Neuronal stem cell (in vitro differentiated cells): Measurements from ENCODE around the gene SLC18B1.

Experiments used
- DNase-seq: peaks from one replicate; pipeline ENCODE4 v3.0.0-alpha.2; 2013; ENCODE audit warnings: low spot score
- H2AFZ ChIP-seq: one replicate; pipeline ENCODE4 v1.6.1; 2013; ENCODE audit warnings: mild to moderate bottlenecking, low read length, inconsistent platforms
- H2AK5ac ChIP-seq: 2 replicates; pipeline ENCODE4 v1.6.1; 2013; ENCODE audit warnings: low read depth, mild to moderate bottlenecking, inconsistent platforms, low read length, moderate library complexity, mixed read lengths
- H2BK120ac ChIP-seq: 2 replicates; pipeline ENCODE4 v1.6.1; 2013; ENCODE audit warnings: low read depth, mild to moderate bottlenecking, inconsistent platforms, low read length, moderate library complexity, mixed read lengths
- H2BK12ac ChIP-seq: one replicate; pipeline ENCODE4 v1.6.1; 2013; ENCODE audit warnings: low read length, inconsistent platforms
- H2BK15ac ChIP-seq: 2 replicates; pipeline ENCODE4 v1.6.1; 2013; ENCODE audit warnings: mild to moderate bottlenecking, low read length, inconsistent platforms, mixed read lengths
- H2BK5ac ChIP-seq: one replicate; pipeline ENCODE4 v1.6.1; 2013; ENCODE audit warnings: inconsistent platforms, mild to moderate bottlenecking, low read length, moderate library complexity
- H3K14ac ChIP-seq: one replicate; pipeline ENCODE4 v1.6.1; 2013; ENCODE audit warnings: low read length, inconsistent platforms
- H3K18ac ChIP-seq: 2 replicates; pipeline ENCODE4 v1.6.1; 2013; ENCODE audit warnings: low read length, inconsistent platforms
- H3K23ac ChIP-seq: 2 replicates; pipeline ENCODE4 v1.6.1; 2013; ENCODE audit warnings: low read depth, mild to moderate bottlenecking, mixed read lengths, low read length, inconsistent platforms; ENCODE audit not compliant: poor library complexity
- H3K27ac ChIP-seq: replicated peaks from 3 replicates; pipeline ENCODE4 v1.5.1; 2013; ENCODE audit warnings: low read length, inconsistent platforms
- H3K27me3 ChIP-seq, 3 experiments: 2 replicates each; pipeline ENCODE4 v1.6.1; 2013; ENCODE audit warnings: low read length in 3 of 3, mild to moderate bottlenecking in 2 of 3, inconsistent platforms in 1 of 3, low read depth in 1 of 3, mixed read lengths in 1 of 3, moderate library complexity in 1 of 3; ENCODE audit not compliant: control insufficient read depth in 3 of 3, insufficient read depth in 3 of 3
- H3K36me3 ChIP-seq, 2 donors: replicated peaks in 1 of 2; 2 replicates each; pipeline ENCODE4 v1.6.1; 2013; ENCODE audit warnings: low read length in 2 of 2; ENCODE audit not compliant: control insufficient read depth in 2 of 2, insufficient read depth in 2 of 2
- H3K4ac ChIP-seq: 2 replicates; pipeline ENCODE4 v1.6.1; 2013; ENCODE audit warnings: inconsistent platforms, mild to moderate bottlenecking, low read length, moderate library complexity
- H3K4me1 ChIP-seq, 2 donors: 1 replicate in 1 of 2; 2 replicates in 1 of 2; pipeline ENCODE4 v1.6.1; 2013; ENCODE audit warnings: low read length in 2 of 2, low read depth in 1 of 2; ENCODE audit not compliant: control insufficient read depth in 2 of 2, insufficient read depth in 1 of 2
- H3K4me2 ChIP-seq: one replicate; pipeline ENCODE4 v1.6.1; 2013; ENCODE audit warnings: mild to moderate bottlenecking, low read length, inconsistent platforms; ENCODE audit not compliant: insufficient read depth, poor library complexity, severe bottlenecking
- H3K4me3 ChIP-seq, 2 donors: 2 replicates each; pipeline ENCODE4 v1.5.1; 2013; ENCODE audit warnings: low read length in 2 of 2, mild to moderate bottlenecking in 2 of 2, inconsistent platforms in 1 of 2, moderate library complexity in 1 of 2
- H3K79me1 ChIP-seq: one replicate; pipeline ENCODE4 v1.6.1; 2013; ENCODE audit warnings: low read depth, mild to moderate bottlenecking, inconsistent platforms, low read length, moderate library complexity
- H3K9ac ChIP-seq: one replicate; pipeline ENCODE4 v1.6.1; 2013; ENCODE audit warnings: mild to moderate bottlenecking, low read depth, low read length, inconsistent platforms; ENCODE audit not compliant: poor library complexity
- H3K9me3 ChIP-seq, 2 donors: replicated peaks in 1 of 2; 2 replicates each; pipeline versions ENCODE3 to v1.6.1; 2013; ENCODE audit warnings: low read length in 2 of 2, mild to moderate bottlenecking in 2 of 2, inconsistent platforms in 1 of 2, low read depth in 1 of 2, mixed read lengths in 1 of 2, moderate library complexity in 1 of 2; ENCODE audit not compliant: control insufficient read depth in 2 of 2, insufficient read depth in 1 of 2
- H4K8ac ChIP-seq: one replicate; pipeline ENCODE4 v1.6.1; 2013; ENCODE audit warnings: low read depth, mild to moderate bottlenecking, inconsistent platforms, low read length, moderate library complexity
- H4K91ac ChIP-seq: one replicate; pipeline ENCODE4 v1.6.1; 2013; ENCODE audit warnings: low read length, low read depth, mild to moderate bottlenecking, inconsistent platforms; ENCODE audit not compliant: poor library complexity
- WGBS, 2 donors: extraction: QIAGEN DNeasy Blood & Tissue Kit; methylation state at CpG; one replicate each; pipeline ENCODE4 v1.1.7; 2013; ENCODE audit warnings: missing lambda C conversion rate in 2 of 2, mixed read lengths in 1 of 2; ENCODE audit not compliant: insufficient read length in 2 of 2, insufficient replicate concordance in 1 of 2; ENCODE audit errors: extremely low coverage in 2 of 2; 5-methylcytosine and 5-hydroxymethylcytosine counted together

SLC18B1 gene

DNA sequence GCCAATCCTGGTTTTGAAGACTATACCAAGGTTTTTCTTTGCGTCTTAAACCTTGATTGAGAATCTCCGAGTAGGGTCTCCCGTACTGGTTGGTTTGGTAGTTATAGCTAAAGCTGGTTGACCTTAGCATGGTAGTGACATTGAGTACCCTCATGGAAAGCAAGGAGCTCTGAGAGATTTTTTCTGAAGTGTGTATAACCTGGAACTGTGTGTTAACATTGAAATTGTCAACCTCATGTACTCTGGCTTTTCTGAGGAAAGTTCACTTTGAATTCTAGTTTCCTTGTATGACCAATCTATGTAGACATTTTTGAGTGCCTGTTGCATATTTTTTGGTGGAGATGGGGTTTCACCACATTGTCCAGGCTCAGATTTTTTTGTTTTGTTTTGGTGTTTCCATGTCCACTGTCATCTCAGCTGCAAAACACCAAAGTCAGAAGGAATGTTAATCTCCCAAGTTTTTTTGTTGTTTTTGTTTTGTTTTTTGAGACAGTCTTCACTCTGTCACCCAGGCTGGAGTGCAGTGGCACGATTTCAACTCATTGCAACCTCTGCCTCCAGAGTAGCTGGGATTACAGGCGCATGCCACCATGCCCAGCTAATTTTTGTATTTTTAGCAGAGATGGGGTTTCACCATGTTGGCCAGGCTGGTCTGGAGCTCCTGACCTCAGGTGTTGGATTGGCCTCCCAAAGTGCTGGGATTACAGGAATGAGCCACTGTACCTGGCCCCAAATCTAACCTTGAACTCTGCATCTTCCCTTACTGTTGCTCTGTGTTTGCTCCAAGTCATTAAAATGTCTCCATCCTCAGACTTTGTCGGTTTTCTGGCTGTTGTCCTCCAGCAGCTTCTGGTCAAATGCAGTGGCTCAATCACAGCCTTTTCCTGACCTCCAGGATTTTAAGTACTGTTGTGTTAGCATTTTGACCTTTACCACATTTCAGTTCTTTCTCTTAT lies 20.2 kb upstream of the SLC18B1 start:
- Histone ChIP-seq H2BK5ac (no peak overlapping the region), H3K9me3 (no peaks in the 10 kb centered on the region), H3K4me2 (no peak overlapping the region), H2AK5ac (no peak overlapping the region), H3K23ac (no peak overlapping the region), H2AFZ (no peak overlapping the region), H2BK120ac (no peak overlapping the region), H4K91ac (no peak overlapping the region), H2BK12ac (no peak overlapping the region), H3K9ac (no peak overlapping the region), H3K27me3 (no peaks in the 10 kb centered on the region), H3K14ac (no peak overlapping the region), H2BK15ac (no peak overlapping the region), H3K4ac (no peak overlapping the region), H3K79me1 (peaks cover 3% of the 10 kb centered on the region), H3K36me3 (peaks cover 29 to 53% of the 10 kb centered on the region in 2 donors), H3K4me3 (no peak overlapping the region), H3K27ac (no peak overlapping the region), H4K8ac (no peak overlapping the region), H3K18ac (no peak overlapping the region), H3K4me1 (peaks cover 2 to 13% of the 10 kb centered on the region in 2 donors)
- no peak for DNase-seq
- WGBS, 2 donors = no CpG with 5 or more reads among the region's 6 CpGs

DNA sequence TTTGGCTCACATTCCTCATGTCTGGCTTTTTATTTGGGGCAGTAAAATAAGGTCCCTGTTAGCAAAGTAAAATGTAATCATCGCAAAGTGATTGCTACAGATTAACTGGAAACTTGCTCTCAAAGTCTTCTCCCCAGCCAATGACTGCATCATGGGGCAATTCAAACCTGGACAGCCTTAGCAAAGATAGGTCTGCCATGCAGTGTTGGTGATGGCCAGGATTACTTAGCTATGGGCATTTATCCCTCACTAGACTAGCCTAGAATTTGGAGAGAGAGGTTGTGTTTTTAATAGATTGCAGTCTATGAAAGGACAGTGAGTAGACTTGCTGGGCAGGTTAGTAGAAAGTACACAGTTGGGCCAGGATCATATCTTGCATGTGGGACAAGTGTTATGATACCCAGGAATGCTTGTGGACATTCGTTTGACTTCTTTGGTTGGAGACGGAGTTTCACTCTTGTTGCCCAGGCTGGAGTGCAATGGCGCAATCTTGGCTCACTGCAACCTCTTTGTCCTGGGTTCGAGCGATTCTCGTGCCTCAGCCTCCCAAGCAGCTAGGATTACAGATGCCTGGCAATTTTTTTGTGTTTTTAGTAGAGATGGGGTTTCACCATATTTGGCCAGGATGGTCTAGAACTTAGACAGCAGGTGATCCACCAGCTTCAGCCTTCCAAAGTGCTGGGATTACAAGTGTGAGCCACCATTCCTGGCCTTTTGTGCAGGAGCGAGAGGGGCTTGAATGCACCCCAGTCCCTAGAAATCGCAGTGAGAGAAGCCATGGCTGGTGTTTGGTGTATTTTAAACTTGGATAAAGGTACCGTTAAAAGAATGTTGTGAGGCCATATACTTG lies 19.3 kb upstream of the SLC18B1 start:
- H4K91ac ChIP-seq = no peak overlapping the region
- no peak for DNase-seq
- peaks cover 3% of the 10 kb centered on the region for H3K79me1 ChIP-seq
- no peak overlapping the region for H2BK120ac ChIP-seq
- H3K4ac ChIP-seq = no peak overlapping the region
- no peak overlapping the region for H3K18ac ChIP-seq
- H2AK5ac ChIP-seq = no peak overlapping the region
- no peaks in the 10 kb centered on the region for H3K9me3 ChIP-seq
- WGBS, 2 donors = no CpG with 5 or more reads among the region's 10 CpGs
- H3K4me3 ChIP-seq = no peak overlapping the region
- no peak overlapping the region for H3K4me2 ChIP-seq
- H2BK5ac ChIP-seq = no peak overlapping the region
- no peak overlapping the region for H3K14ac ChIP-seq
- no peak overlapping the region for H2AFZ ChIP-seq
- peaks cover 2 to 13% of the 10 kb centered on the region in 2 donors for H3K4me1 ChIP-seq
- H4K8ac ChIP-seq = no peak overlapping the region
- H3K27ac ChIP-seq = no peak overlapping the region
- H2BK12ac ChIP-seq = no peak overlapping the region
- H3K36me3 ChIP-seq = peaks cover 29 to 53% of the 10 kb centered on the region in 2 donors
- no peak overlapping the region for H3K9ac ChIP-seq
- no peak overlapping the region for H2BK15ac ChIP-seq
- no peaks in the 10 kb centered on the region for H3K27me3 ChIP-seq
- no peak overlapping the region for H3K23ac ChIP-seq

DNA sequence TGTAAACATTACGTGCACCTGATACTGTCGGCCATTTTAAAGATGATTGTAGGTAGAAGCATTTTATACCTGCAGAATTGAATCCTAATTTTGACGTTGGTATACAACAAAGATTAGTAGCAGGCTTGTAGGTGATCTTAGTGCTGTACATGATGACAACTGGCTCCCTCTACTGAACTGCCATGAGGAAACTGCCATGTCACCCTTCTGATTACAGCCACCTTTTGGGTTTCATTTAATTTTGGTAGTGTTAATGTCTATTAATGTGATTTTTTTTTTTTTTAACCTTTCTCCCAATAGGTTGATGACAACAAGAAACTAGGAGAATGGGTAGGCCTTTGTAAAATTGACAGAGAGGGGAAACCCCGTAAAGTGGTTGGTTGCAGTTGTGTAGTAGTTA lies 18.2 kb upstream of the SLC18B1 start:
- Histone ChIP-seq H3K79me1 (peaks cover 3% of the 10 kb centered on the region), H3K27me3 (no peaks in the 10 kb centered on the region), H2AFZ (no peak overlapping the region), H3K9ac (peak overlapping the region; percentile 5), H3K14ac (no peak overlapping the region), H3K9me3 (no peaks in the 10 kb centered on the region), H3K27ac (no peak overlapping the region), H3K4me2 (no peak overlapping the region), H3K23ac (no peak overlapping the region), H3K18ac (no peak overlapping the region), H2BK12ac (no peak overlapping the region), H3K36me3 (peaks cover 29 to 53% of the 10 kb centered on the region in 2 donors), H2BK120ac (no peak overlapping the region), H2BK5ac (no peak overlapping the region), H2AK5ac (no peak overlapping the region), H2BK15ac (no peak overlapping the region), H3K4me1 (peaks cover 2 to 18% of the 10 kb centered on the region in 2 donors), H3K4me3 (peak overlapping the region in 1 of 2 donors; percentile 89), H4K91ac (no peak overlapping the region), H4K8ac (no peak overlapping the region), H3K4ac (no peak overlapping the region)
- no peak for DNase-seq
- no CpG with 5 or more reads among the region's 4 CpGs for WGBS, 2 donors
